HG03103 (cell line): ENCODE measurements around the gene PLA2G4D.

Experiments used
- ATAC-seq: cut with Tn5 transposase; IDR thresholded peaks from one replicate; pipeline ENCODE4 v1.9.1; 2021; ENCODE audit warnings: low read depth; ENCODE audit not compliant: unreplicated experiment

Gene PLA2G4D, protein sequence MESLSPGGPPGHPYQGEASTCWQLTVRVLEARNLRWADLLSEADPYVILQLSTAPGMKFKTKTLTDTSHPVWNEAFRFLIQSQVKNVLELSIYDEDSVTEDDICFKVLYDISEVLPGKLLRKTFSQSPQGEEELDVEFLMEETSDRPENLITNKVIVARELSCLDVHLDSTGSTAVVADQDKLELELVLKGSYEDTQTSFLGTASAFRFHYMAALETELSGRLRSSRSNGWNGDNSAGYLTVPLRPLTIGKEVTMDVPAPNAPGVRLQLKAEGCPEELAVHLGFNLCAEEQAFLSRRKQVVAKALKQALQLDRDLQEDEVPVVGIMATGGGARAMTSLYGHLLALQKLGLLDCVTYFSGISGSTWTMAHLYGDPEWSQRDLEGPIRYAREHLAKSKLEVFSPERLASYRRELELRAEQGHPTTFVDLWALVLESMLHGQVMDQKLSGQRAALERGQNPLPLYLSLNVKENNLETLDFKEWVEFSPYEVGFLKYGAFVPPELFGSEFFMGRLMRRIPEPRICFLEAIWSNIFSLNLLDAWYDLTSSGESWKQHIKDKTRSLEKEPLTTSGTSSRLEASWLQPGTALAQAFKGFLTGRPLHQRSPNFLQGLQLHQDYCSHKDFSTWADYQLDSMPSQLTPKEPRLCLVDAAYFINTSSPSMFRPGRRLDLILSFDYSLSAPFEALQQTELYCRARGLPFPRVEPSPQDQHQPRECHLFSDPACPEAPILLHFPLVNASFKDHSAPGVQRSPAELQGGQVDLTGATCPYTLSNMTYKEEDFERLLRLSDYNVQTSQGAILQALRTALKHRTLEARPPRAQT

DNA sequence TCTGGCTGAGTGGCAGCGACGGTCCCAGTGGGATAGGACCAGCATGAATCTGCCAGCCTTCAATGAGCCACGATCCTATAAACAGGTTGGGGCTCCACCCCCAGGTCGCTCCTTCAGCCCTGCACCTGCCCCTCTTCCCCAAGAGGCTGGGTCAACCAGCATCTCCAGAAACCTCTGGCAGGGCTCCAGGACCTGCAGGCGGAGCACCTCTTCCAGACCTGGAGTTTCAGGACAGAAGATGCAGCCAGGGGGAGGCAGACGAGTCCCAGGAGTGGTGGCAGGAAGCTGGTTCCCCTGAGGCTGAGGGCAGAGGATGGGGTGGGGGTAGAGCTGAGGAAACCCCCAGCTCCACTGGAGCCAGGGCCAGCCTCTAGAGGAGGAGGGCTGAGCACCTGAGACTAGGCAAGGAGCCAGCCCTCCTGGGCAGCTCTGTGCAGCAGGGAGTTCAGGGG is at the start of gene PLA2G4D:
Gene PLA2G4D (minus strand): TSS at position 51 of the 452 bp plus-strand sequence. CDS start 103 bp downstream, outside the sequence.
- ATAC-seq: no peak

GRCh38 chr15:42143356-42143755 is 49.0 kb upstream of the PLA2G4D start:
- ATAC-seq: no peak

DNA sequence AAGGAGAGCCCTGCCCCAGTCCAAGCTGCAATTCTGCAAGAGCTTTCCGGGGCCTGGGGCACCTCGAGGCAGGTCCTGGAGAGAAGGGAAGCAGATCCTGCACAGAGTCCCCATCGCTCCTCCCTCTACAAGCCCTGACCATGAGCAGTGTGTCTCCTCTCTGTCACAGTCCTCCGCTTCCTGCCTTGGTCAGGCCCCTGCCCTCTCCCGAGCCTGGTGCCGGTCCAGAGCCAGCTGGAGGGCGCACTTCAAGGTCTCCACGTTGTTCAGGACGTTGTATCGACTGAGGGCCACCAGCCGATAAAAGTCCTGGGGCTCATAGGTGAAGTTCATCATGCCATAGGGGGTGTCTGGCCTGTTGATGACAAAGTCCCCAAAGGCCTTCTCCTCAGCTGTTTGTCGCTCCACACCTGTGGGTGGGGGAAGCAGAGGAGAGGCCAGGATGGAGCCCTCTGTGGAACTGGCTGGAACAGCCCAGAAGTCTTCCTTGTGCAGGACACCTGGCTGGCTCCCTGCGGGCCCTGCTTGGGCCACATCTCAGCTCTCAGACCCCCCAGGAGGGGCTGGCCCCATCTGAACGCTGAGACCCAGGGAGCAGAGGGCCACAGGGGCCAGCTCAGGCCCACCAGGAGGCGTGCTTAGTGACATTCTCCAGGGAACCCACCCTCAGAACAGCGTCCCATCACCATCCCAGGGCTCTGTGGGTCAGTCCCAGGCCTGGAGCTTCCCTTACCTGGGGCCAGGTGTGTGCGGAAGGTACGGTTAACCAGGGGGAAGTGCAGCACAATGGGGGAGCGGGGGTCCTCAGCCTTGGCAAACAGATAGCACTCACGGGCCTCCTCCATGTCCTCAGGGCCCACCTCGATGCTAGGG is 47.7 kb upstream of the PLA2G4D start:
- ATAC-seq: no peak

DNA sequence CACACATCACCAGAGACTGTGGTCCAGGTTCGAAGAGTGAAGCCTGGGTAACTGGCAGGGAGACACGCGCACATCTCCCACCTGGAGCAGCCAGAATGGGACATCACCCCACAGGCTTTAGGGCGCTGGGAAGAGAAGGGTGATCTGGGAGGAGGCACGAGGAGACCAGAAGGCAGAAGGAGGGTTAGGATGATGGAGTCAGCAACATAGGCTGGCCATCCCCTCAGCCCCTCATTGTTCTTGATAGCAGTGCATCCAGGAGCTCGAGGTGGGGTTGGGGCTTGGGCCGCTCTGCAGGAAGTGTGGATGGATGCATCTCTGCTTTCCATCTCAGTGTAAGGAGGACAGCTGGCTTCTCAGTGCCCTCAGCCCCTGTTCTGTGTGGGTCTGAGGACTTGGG is 46.9 kb upstream of the PLA2G4D start:
- ATAC-seq: no peak

DNA sequence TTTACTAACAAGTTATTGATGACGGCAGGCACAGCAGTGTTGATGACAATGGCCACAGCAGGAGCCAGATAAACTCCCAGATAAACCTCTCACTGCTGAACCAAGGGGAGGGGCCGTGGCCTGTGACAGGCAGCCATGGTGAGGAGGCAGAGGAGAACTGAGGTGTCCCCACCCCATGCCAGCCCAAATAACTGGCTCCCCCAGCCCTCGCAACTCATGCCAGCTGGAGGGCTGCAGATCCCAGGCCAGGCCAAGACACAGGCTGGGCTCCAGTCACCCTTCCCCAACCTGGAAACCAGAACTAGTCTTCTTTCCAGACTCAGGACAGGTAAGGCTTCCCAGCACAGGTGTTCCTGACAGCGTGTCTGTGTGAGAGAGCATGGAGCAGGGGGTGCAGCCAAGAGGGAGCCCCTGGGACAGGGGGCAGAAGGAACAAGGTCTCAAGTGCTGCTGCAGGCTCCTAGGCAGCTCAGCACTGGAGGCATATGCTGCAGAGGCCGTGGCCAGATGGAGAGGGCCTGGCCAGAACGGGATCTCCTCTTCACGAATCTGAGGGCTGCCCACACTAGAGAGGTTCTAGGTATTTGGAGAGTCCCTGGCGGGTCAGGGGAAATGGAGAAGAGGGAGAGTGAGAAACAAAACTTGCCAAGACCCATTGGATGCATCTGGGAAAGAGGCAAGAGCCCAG is 46.2 kb upstream of the PLA2G4D start:
- ATAC-seq: no peak

- ATAC-seq: no peak
Observed at GRCh38 chr15:42139596-42139995, 45.2 kb upstream of the PLA2G4D start.

DNA sequence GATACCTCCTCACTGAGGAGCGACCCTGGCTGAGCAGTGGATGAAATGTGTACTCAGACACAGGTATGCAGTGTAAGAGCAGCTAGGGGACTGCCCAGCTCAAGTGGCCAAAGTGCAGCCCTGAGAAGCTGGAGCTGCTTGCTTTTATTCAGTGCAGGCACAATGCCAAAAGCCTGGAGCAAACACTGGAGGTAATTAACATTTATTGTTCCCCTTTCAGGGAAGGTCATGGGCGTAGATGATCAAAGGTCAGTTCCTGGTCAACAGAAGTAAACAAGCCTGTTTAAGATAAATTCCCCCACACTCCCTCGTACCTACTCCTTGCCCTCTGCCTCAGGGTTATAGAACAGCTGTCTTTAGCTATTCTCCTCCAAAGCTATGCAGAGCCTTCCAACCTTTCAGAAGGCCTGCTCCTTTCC is 44.6 kb upstream of the PLA2G4D start:
- no peak for ATAC-seq

DNA sequence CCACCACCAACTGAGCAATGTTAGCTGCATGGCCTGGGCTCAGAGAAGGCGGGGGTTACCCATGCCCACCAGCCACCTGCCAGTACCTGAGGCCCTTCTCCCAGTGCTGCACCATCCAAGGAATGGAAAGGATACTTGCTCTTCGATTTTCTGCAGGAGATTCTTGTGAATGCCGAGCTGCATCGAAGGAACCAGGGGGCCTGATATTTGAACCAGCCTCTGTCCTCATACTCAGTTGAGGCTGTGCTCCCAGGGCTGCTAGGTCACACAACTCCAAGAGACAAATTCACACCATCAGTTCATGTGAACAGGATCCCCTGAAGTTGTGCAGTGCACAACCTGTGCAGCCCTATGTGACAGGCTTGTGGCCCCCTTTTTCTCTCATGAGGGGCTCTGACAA is 44.0 kb upstream of the PLA2G4D start:
- no peak for ATAC-seq

- ATAC-seq: no peak
Observed at GRCh38 chr15:42137461-42138261, 43.3 kb upstream of the PLA2G4D start.

DNA sequence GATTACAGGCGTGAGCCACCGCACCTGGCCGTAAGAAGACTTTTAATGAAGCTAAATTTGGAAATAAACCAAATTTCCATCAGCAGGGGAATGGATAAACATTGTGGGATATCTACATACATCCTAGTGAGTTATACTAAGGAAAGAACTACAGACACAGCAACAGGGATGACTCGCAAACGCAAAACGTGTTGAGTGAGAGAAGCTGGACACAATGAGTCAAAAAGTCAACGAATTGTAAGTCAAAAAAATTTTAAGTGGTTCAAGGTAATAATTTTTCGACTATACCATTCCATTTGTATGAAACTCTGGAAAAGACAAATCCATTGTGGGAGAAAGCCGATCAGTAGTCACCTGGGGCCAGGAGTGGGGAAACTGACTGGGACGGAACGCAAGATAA is 42.2 kb upstream of the PLA2G4D start:
- ATAC-seq: no peak

DNA sequence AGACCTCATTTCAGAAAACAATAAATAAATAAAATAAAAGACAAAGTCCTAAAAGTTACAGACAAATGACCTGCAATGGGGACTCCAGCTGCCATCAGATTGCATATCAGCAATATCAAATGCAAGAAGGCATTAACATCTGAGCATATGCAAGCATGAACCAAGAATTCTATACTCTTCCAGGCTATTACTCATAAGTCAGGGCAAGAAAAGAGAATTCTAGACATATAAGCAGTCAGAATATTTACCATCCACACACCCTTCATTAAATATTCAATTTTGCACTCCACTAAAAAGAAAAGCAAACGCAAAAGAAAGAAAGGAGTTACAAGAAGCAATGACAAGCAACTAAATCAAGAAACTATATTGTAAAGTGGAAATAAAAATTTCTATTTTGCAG is 41.0 kb upstream of the PLA2G4D start:
- no peak for ATAC-seq

DNA sequence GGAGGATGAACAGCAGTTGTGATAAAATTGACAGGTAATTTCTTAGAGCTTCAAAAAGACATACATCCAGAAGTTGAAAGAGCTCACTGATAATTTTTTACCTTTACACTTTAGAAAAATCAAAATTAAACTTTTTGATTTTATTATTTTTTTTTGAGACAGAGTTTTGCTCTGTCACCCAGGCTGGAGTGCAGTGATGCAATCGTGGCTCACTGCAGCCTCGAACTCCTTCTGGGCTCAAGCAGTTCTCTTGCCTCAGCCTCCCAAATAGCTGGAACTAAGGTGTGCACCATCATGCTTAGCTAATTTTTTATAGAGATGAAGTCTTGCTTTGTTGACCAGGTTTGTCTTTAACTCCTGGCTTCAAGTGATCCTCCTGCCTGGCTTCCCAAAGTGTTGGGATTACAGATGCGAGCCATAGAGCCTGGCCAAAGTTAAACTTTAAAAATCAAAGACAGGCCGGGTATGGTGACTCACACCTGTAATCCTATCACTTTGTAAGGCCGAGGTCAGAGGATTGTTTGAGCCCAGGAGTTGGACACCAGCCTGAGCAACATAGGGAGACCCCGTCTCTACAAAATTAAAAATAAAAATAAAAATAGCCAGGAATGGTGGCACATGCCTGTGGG is 40.4 kb upstream of the PLA2G4D start:
- ATAC-seq: no peak

DNA sequence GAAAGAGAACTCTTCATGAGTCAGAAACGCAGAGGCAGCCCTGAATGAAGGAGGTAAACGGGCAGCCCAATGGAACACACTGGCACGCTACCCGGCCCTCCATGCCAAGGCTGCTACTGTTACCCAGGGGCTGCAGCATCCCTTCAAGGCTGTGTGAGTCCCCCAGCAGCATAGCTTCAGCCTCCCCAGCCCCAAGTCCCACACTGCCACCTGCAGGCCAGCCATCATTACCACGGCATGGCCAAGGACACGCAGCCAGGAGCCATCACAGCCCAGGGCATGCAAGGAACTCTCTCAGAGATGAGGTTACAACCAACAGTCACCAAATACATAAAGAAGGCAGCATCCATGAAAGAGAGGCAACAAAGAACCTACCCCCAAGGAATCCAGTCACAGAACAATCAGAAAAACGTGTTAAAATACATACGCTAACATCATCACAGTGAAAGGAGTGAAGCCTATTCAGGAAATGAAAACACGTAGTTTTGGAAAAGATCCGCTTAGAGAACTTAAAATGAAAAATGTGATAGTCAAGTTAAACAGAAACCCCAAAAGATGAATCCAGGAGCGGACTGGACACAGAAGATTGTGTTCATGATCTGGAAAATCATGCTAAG is 39.6 kb upstream of the PLA2G4D start:
- ATAC-seq: no peak

DNA sequence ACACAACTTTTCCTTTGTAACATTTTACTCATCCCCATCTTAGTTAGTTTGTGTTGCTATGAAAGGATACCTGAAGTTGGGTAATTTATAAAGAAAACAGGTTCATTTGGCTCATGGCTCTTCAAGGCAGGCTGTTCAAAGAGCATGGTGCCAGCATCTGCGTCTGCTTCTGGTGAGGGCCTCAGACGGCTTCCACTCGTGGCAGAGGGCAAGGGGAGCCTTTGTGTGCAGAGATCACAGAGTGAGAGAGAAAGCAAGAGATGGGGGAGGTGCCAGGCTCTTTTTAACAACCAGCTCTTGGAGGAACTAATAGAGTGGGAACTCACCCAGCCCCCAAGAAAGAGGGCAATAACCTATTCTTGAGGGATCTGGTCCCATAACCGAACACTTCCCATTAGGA is 39.0 kb upstream of the PLA2G4D start:
- ATAC-seq: no peak

- no peak for ATAC-seq
Observed at GRCh38 chr15:42131826-42132806, 37.8 kb upstream of the PLA2G4D start.

- ATAC-seq: no peak
Observed at GRCh38 chr15:42131006-42131405, 36.6 kb upstream of the PLA2G4D start.

- no peak for ATAC-seq
Observed at GRCh38 chr15:42130246-42130986, 36.1 kb upstream of the PLA2G4D start.
